ENCODE measurements around the gene EEF2. TPM values are rescaled to one million over a fixed set of nuclear protein-coding genes. Genes with fewer than 3 reads are reported as not detected.
"Not testable (repeated sequence)": the region's sequence is repeated elsewhere in the genome, so short reads cannot be mapped to it uniquely, and the experiment has no call there.

The EEF2 gene
- total RNA-seq, 1 donor from 2014 or later = 2,677 TPM

DNA sequence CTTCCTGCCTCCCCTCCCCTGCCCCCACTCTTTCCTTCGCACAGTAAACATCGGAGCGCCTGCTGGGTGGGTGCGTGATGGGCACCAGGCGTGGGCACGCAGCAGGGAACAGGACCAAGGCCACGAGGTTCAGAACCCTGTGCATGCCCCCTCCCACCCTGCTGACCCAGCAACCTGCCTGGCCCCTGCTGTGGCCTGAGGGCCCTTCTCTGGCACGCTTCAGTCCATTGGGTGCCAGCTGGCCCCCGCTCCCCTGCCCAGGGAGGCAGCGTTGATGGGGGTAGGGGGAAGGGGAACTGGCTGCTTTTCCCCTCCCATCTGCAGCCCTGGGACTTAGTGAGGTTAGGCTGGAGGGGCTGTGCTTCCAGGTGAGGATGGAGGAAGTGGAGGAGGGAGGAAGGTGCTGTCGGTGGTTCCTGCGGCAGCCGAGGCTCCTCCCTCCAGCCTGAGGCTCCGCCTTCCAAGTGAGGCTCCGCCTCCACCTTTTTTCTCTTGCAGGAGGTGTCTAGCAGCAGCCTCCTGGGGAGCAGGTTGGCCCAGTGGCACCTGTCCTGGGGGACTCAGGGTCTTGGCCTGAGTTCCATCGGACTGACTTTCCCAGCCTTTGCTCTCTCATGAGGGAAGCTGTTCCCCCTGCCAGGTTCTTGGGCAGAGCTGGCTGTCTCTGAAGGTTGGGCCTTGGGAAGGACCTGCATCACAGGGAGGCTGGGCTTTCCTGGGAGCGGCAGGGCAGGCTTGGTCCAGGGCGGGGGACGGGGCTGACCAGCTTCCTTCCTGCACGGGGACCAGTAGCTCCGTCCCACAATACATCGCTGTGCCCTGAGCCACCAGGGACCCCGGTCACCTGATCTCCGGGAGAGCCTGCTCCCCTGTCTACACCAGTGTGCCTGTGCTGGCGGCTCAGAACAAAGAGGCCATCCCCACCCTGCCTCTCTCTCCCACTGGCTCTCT, 29.6 kb upstream of the EEF2 start:
- DNase-seq = peak; percentile 26

DNA sequence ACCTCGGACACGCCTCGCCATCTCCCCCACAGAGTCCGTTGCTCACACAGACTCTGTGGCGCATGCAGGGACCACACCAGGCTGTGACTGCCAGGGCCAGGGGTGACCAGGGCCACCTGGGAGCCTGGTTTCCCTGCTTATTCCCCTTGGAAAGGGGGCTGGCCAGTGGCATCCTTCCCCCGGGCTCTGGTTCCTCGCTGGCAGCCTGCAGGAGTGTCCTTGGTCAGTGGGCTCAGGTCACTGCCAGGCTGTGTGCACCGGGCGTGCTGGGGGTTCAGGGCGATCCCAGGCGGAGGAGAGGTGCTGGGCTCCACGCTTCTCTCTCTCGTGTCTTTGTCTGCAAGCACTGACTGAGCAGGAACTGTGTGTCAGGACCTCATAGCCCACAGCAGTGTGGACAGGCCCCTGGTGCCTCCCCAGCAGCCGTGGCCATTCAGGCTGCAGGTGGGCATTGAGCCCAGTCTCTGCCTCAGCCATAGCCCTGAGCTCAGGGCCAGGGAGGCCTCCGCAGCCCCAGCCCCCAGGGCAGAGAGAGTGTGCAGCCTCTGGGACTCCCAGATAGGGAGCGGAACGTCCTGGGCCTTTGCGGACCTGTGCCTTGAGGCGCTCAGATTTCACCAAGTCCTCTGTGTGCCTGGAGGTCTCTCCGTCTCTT, 28.8 kb upstream of the EEF2 start:
- DNase-seq = no peak

DNA sequence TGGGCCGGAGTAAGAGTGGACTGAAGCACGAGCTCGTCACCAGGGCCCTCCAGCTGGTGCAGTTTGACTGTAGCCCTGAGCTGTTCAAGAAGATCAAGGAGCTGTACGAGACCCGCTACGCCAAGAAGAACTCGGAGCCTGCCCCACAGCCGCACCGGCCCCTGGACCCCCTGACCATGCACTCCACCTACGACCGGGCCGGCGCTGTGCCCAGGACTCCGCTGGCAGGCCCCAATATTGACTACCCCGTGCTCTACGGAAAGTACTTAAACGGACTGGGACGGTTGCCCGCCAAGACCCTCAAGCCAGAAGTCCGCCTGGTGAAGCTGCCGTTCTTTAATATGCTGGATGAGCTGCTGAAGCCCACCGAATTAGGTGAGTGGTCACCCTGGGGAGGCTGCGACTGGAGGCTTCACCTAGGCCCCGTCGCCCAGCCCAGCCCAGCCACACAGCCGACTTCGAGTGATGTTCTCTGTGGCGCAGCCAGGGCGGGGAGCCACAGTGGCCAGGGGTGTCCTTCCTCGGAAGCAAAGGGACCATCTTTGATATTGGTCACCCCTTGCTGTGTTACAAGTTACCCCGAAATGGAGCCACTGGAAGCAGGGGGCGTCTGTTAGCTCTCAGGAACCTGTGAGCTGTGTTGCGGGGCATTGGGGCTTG, 27.8 kb upstream of the EEF2 start:
- DNase-seq = no peak

DNA sequence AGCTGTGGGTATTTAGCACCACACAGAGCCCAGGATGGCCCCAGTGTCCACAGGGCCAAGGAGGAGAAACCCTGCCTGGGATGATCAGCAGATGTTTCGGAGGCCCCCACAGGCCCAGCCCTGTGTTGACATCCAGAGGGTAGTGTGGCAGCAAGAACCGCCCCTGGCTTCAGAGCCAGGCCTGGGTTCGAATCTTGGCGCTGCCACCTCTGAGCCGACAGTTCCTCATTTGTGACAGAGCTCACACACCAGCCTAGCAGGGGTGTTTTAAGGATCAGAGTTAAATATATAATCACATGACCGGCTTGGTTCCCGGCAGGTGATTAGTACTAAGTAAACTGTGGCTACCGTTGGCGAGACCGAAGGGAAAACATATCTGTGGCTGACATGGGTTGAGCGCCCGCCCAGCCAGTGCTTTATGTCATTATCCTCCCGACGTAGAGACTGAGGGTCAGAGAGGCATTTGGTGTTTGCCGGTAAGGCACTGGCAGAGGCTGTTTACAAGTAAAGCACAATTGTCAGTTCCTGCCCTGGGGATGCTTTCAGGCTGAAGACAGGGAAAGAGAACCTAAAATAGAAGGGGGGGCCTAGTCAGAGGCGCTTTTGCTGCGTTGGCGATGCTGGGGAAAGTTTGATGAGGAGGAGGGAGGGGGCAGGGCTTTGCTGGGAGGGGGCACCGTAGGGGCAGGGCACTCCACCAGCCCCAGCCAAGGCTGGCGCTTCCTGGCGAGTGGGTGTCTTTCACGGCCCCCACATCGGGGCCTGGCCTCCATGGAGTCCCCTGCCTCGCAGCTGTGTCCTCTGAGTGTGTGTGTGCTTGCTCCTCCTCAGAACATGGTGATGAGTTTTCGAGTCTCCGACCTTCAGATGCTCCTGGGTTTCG, 27.1 kb upstream of the EEF2 start:
- no peak for DNase-seq

DNA sequence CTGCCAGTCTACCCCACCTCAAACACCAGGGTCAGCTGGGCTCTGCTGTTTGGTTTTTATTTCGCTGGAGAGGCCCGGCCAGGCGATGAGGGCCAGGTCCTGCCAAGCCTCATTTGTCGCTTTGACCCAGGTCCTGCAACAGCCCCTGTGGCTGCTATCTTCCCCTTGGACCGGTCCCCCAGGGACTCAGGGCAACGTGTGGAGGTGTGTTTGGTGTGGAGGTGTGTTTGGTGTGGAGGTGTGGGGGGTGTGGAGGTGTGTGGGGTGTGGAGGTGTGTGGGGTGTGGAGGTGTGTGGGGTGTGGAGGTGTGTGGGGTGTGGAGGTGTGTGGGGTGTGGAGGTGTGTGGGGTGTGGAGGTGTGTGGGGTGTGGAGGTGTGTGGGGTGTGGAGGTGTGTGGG, 26.2 kb upstream of the EEF2 start:
- DNase-seq = not testable (repeated sequence)

DNA sequence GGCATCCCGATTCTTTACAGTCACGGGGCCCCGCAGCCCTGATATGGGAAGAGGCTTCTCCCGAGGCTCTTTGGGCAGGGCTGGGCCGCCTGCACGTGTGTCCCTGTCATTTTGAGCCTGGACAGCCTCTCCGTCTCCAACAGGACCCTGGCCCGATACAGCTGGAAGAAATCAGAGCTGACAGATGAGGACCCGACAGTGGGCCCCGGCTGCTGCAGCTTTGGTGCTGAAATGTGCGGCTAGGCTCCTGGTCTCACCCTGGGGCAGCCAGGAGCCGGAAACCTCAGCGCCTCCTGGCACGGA, 25.5 kb upstream of the EEF2 start:
- DNase-seq = no peak

DNA sequence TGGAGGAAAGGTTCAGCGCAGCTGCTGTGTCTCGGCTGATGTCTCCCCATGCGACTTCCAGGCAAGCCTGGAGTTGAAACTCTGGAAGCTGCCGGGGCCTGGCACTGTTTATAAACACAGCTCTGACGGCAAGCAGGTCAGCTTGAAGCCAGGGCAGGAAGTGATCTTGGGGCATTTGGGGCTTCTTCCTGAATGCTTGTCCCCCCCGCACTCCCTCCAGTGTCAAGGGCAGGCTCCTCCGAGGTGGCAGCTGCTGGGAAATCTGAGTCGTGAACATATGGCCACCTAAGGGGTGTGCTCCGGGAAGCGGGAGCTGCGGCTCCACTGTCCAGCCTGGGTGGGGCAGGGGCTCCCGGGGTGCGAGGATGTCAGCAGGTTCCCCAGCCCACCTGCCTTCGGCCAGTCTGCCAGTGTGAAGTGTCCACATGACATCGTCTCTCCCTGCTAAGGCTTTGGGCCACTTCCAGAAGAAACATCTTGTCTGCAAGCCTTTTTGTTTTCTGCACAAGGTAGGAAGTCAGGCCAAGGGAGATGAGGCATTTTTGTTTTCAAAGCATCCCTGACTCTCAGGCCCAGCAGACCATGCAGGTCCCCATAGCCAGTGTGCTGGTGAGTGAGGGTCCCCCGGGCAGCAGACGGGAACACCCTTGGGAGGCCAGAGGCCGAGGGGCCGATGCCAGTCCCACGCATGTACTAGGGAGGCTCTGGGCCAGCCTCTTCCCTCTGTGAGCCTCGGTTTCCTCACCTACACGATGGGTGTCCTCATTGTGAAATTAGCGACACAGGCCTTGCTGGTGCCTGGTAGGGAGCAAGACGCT, 24.9 kb upstream of the EEF2 start:
- DNase-seq = no peak

DNA sequence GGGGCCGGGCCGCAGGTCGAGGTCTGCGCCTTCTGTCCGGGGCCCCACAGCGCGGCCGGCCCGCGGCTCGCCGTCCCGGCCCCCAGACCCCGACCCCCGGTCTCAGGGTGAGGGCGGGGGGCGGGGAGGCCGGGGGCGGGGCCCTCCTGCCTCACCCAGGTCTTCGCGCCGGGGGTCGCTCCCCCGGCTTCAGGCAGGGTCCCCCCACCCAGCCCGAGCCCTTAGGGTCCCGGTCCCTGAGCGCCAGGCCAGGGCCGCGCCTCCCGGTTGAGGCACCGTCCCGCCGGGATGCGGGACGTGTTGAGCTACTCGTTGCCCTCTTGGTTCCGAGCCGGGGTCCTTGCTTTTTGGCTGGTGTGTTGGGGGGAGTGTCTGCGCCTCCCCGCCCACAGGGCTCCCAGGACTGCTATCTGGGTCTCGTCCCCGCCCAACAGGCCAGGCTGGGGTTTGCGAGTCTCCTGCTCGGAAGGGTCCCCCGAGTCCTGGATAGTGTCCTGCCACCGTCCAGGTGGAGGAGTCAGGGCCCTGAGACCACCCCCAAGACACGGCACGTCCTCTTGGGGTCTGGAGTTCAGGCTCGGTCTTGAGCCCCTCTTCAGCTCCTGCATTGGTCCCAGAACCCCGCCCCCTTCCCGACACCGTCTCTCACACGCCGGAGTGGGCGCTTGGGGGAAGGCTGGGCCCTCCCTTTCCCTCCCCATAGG, 22.7 kb upstream of the EEF2 start:
- peak; percentile 59 for DNase-seq

DNA sequence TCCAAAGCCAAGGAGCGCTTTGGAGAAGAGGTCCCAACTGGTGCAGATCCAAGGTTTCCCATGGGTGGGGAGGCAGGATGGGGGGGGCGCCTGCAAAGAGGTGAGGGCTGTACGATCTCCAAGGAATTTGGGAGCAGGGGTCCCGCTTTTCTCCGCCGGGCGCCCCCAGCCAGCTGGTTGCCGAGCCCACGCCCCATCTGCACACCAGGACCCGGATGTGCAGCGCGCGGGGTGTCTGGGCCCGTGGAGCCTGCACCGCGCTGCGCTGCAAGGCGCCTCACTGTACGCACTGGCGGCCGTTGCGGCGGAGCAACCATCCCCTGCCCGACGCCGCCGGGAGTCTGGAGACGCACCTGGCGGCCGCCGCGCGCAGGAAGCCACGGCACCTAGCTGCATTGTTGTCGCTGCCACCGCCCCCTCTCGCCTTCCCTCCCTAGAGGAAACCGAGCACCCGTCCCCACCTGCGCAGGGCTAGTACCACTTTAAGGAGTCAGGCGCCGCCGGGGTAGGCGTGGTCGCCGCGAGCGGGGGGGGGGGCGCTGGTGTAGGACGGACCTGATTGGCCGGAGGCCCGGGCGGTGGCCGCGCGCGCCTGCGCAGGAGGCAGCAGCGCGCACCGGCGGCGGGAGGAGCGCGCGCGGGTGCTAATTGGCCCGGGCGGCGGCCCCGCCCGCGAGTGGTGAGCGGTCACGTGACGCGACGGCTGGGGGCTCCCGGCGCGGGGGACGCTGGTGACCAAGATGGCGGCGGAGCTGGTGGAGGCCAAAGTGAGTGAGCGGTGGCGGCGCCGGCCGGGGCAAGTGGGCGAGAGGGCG, 22.0 kb upstream of the EEF2 start, which contains the start of gene PIAS4:
TSS of gene PIAS4 (plus strand) at position 716 of the 815 bp plus-strand sequence. CDS start at position 741, 25 bp downstream.
- DNase-seq = peak; percentile 97

DNA sequence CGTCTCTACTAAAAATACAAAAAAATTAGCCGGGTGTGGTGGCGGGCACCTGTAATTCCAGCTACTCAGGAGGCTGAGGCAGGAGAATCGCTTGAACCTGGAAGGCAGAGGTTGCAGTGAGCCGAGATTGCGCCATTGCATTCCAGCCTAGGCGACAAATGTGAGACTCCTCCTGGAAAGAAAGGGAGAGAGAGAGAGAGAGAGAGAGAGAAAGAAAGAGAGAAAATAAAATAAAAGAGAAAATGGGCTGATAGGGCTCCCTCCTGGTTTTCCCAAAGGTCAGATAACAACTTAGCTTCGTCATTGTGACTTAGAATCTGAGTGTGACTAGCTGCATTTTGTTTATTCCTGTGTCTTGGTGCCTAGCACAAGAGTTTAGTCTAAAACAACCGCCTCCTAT, 20.2 kb upstream of the EEF2 start:
- DNase-seq = not testable (repeated sequence)

DNA sequence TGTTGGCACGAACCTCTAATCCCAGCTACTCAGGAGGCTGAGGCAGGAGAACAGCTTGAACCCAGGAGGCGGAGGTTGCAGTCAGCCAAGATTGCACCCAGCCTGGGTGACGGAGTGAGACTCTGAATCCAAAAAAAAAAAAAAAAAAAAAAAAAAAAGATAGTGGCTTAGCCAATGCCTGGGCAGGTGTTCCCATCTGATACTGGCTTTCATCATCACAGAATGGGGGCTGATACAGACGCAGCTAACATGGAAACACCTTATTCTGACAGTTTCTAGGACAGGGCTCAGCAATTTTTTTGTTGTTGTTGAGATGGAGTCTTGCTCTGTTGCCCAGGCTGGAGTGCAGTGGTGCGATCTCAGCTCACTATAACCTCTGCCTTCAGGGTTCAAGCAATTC, 15.5 kb upstream of the EEF2 start:
- DNase-seq = not testable (repeated sequence)

DNA sequence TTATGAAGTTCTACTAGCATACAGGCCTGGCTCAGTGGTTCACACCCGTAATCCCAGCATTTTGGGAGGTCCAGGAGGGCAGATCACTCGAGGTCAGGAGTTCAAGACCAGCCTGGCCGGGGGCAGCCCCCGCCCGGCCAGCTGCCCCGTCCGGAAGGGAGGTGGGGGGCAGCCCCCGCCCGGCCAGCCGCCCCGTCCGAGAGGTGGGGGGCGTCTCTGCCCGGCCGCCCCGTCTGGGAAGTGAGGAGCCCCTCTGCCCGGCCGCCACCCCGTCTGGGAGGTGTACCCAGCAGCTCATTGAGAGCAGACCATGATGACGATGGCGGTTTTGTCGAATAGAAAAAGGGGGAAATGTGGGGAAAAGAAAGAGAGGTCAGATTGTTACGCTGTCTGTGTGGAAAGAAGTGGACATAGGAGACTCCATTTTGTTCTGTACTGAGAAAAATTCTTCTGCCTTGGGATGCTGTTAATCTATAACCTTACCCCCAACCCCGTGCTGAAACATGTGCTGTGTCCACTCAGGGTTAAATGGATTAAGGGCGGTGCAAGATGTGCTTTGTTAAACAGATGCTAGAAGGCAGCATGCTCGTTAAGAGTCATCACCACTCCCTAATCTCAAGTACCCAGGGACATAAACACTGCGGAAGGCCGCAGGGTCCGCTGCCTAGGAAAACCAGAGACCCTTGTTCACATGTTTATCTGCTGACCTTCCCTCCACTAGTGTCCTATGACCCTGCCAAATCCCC, 13.6 kb upstream of the EEF2 start:
- not testable (repeated sequence) for DNase-seq

DNA sequence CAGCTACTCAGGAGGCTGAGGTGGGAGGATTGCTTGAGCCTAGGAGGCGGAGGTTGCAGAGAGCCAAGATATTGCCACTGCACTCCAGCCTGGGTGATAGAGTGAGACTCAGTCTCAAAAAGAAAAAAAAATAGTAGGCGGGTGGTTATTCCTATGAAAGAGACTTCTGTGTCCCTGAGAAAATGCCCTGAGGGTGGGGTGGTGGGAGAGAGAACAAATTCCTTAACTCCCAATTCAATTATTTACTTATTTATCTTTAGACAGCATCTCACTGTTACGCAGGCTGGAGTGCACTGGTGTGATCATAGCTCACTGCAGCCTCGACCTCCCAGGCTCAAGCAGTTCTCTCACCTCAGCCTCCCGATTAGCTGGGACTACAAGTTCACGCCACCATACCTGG, 10.3 kb upstream of the EEF2 start:
- no peak for DNase-seq

DNA sequence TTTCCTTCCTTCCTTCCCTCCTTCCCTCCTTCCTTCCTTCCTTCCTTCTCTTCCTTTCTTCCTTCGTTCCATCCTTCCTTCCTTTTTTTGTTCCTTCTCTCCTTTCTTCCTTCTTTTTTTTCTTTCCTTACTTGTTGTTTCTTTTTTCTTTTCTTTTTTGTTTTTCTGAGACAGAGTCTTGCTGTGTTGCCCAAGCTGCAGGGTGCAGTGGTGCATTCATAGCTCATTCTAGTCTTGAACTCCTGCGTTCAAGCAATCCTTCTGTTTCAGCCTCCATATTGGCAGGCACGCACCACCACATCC, 5.5 kb upstream of the EEF2 start:
- no peak for DNase-seq

DNA sequence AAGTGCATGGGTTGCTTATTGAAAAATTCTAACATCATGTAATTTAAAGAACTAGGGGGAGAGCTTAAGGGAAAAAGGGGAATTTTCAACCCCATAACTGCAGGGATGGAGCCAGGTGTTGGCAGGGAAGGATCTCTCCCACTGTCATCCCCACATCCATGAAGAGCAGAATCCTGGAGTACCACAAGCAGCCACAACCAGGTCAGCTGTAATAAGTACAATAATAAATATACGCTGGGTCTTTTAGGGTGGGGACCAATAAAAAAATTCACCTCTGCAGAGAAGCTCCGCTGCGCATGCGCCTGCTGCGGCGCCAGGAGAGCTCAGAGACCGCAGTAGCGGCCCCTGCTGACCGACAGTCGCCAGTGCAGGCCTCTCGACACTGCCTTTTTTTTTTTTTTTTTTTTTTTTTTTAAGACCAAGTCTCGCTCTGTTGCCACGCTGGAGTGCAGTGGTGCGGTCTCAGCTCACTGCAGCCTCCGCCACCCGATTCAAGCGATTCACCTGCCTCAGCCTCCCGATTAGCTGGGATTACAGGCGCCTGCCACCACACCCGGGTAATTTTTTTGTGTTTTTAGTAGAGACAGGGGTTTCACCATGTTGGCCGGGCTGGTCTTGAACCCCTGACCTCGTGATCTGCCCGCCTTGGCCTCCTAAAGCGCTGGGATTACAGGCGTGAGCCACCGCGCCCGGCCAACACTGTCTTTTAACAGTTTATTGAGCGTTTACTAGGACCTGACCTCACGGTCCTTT, 2.5 kb upstream of the EEF2 start:
- peak; percentile 86 for DNase-seq

DNA sequence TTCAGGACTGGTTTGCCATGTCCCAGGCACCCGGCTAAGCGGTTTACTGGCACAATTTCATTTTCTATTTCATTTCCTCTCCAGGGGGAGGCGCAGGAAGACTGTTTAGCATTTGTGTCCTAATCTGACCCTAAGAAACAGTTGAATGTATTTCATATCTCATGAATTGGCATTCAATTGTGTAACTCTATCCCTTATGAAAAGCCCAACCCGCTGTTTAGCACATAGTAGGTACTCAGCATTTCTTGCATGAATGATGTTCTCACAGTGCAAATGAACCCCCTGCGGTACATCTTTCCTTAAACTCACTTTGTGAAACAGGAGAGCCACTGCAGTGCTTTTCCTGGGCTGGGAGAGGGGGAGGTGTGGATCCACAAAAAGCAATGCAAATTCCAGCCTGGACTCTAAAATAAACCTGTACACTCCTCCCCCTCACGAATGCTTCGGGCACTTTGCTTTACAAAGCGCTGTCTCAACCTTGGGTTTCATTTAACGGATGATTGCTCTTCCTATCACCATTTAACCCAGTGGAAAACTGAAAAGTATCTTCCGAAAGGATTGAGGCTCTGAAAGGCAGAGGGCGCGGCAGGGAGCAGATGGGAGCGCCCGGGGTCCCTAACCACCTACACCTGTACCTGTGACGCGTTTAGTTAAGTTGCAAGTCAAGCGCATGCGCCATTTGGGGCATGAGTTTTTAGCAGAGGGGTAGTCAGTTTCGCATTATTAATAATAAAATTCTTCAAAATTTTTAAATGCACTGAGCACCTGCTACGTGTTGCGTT, 1.2 kb upstream of the EEF2 start:
- DNase-seq = peak; percentile 84

DNA sequence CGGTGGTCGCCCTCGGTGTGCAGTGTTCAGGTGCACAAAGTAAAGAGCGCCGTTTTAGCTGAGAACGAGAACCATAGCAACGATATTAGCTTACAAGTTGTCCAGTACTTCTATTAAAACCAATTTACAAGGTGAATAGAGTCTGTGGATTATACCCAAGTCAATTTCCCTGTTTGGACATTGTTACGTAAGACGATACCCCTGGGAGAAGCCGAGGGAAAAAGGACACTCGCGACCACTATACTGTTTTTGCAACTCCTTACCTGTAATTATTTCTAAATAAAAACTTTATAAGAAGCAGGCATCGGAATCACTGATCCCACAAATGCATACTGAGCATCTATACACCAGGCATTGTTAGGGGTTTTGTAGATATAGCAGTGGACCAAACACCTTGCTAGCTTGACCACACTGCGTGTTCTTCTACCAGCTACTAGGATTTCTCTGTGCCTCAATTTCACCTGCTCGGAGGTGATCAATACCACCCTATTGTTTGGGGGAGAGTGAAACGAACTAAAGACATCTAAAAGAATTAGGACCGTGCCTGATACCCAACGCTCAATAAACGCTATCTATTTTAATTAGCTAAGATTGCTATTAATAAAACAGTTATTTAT, 488 bp upstream of the EEF2 start:
- no peak for DNase-seq

DNA sequence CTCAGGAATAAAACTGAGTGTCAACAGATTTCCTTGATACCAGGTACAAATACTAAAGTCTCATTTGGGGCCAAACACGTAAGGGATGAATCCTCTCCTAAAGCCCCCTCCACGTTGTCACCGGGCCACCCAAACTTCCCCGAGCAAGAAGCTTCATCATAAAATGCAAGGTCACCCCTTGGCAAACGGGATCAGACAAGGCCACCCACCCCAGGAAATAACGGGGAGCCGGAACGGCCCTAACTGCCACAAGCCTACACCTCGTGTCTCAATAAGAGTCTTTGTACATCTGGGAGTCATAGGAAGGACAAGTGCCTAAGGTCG, 717 bp downstream of the EEF2 start:
- DNase-seq = no peak
